Smooth muscle cell (in vitro differentiated cells): ENCODE data around the gene KCNC3. TPM values are rescaled to one million over a fixed set of nuclear protein-coding genes. Genes with fewer than 3 reads are reported as not detected.

Experiments used
- DNase-seq: peaks from one replicate; lab custom pipeline; 2025; ENCODE audit not compliant: unreplicated experiment; lab: John Stamatoyannopoulos, UW
- H2AFZ ChIP-seq: fragments of 200-600 bp; sonication (generic); 2 replicates; pipeline ENCODE4 v1.6.0; 2016; ENCODE audit warnings: antibody characterized with exemption, low read depth, mild to moderate bottlenecking
- H3F3A ChIP-seq: fragments of 200-600 bp; sonication (generic); 2 replicates; pipeline ENCODE4 v1.6.0; 2017; ENCODE audit warnings: antibody characterized with exemption, low read depth
- H3K27ac ChIP-seq: fragments of 200-600 bp; sonication (generic); 2 replicates; pipeline ENCODE4 v1.5.1; 2016; ENCODE audit warnings: low read depth, mild to moderate bottlenecking
- H3K27me3 ChIP-seq: fragments of 200-600 bp; sonication (generic); 2 replicates; pipeline ENCODE4 v1.6.1; 2016; ENCODE audit warnings: low read depth, mild to moderate bottlenecking
- H3K36me3 ChIP-seq: fragments of 200-600 bp; sonication (generic); 2 replicates; pipeline ENCODE4 v1.5.1; 2016; ENCODE audit warnings: low read depth
- H3K4me1 ChIP-seq: fragments of 200-600 bp; sonication (generic); 2 replicates; pipeline ENCODE4 v1.5.1; 2016; ENCODE audit warnings: low read depth
- H3K4me2 ChIP-seq: fragments of 200-600 bp; sonication (generic); 2 replicates; pipeline ENCODE4 v1.6.0; 2016; ENCODE audit warnings: mild to moderate bottlenecking
- H3K4me3 ChIP-seq: fragments of 200-600 bp; sonication (generic); 2 replicates; pipeline ENCODE4 v1.5.1; 2016; ENCODE audit warnings: mild to moderate bottlenecking
- H3K79me2 ChIP-seq: fragments of 200-600 bp; sonication (generic); 2 replicates; pipeline ENCODE4 v1.6.0; 2016; ENCODE audit warnings: low read depth, mild to moderate bottlenecking
- H3K9ac ChIP-seq: fragments of 200-600 bp; sonication (generic); 2 replicates; pipeline ENCODE4 v1.6.0; 2016; ENCODE audit warnings: low read depth
- H3K9me3 ChIP-seq: fragments of 200-600 bp; sonication (generic); replicated peaks from 2 replicates; pipeline ENCODE4 v1.5.1; 2016; ENCODE audit warnings: low read depth
- H4K20me1 ChIP-seq: fragments of 200-600 bp; sonication (generic); 2 replicates; pipeline ENCODE4 v1.6.0; 2016; ENCODE audit warnings: low read depth
- WGBS: methylation state at CpG from one replicate; pipeline ENCODE4 v1.1.7; 2016; ENCODE audit warnings: low lambda C conversion rate; 5-methylcytosine and 5-hydroxymethylcytosine counted together
- polyA plus RNA-seq: library from polyadenylated mRNA; unstranded; fragments of >200 nt; fragmentation: Nextera tagmentation; extraction: Ambion mirVana; gene quantifications from 2 replicates; pipeline ENCODE4 v1.2.1, GENCODE V29; 2016
- total RNA-seq: library from RNA; depleted of rRNA; stranded (reverse); fragments of >200 nt; gene quantifications from 2 replicates; pipeline ENCODE4 v1.2.3, GENCODE V29; 2014
- TF ChIP-seq, protein P1 (sequence below): fragments of 200-600 bp; sonication (generic); IDR thresholded peaks from 2 replicates; pipeline ENCODE4 v1.5.1; 2017; ENCODE audit warnings: borderline replicate concordance, mild to moderate bottlenecking, antibody characterized with exemption; ENCODE audit not compliant: insufficient read depth, poor library complexity, severe bottlenecking

KCNC3 gene
- total and polyA plus RNA-seq, 2 experiments from 2014 or later: 0.46 to 1.4 TPM

DNA sequence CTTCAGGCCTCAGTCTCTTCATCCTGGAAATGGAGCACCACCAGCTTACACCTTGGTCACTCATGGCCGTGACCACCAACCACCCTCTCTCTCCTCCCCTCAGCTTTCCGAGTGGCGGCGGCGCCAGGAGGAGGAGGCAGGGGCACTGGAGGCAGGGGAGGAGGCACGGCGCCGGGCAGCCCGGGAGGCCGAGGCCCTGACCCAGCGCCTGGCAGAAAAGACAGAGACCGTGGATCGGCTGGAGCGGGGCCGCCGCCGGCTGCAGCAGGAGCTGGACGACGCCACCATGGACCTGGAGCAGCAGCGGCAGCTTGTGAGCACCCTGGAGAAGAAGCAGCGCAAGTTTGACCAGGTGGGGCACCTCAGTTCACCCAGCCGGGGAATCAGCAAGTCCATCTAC, 47.7 kb downstream of the KCNC3 start:
- Histone ChIP-seq H3F3A (no peaks in the 10 kb centered on the region), H3K4me3 (no peak overlapping the region), H3K27me3 (no peaks in the 10 kb centered on the region), H4K20me1 (no peaks in the 10 kb centered on the region), H3K9me3 (peaks cover 12% of the 10 kb centered on the region), H2AFZ (no peak overlapping the region), H3K4me1 (no peaks in the 10 kb centered on the region), H3K9ac (no peak overlapping the region), H3K4me2 (no peak overlapping the region), H3K36me3 (no peaks in the 10 kb centered on the region), H3K79me2 (no peaks in the 10 kb centered on the region), H3K27ac (no peak overlapping the region)
- 91% methylated on average over 15 of the region's 22 CpGs for WGBS
- TF ChIP-seq, protein P1, sequence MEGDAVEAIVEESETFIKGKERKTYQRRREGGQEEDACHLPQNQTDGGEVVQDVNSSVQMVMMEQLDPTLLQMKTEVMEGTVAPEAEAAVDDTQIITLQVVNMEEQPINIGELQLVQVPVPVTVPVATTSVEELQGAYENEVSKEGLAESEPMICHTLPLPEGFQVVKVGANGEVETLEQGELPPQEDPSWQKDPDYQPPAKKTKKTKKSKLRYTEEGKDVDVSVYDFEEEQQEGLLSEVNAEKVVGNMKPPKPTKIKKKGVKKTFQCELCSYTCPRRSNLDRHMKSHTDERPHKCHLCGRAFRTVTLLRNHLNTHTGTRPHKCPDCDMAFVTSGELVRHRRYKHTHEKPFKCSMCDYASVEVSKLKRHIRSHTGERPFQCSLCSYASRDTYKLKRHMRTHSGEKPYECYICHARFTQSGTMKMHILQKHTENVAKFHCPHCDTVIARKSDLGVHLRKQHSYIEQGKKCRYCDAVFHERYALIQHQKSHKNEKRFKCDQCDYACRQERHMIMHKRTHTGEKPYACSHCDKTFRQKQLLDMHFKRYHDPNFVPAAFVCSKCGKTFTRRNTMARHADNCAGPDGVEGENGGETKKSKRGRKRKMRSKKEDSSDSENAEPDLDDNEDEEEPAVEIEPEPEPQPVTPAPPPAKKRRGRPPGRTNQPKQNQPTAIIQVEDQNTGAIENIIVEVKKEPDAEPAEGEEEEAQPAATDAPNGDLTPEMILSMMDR: no peak
- DNase-seq: no peak

DNA sequence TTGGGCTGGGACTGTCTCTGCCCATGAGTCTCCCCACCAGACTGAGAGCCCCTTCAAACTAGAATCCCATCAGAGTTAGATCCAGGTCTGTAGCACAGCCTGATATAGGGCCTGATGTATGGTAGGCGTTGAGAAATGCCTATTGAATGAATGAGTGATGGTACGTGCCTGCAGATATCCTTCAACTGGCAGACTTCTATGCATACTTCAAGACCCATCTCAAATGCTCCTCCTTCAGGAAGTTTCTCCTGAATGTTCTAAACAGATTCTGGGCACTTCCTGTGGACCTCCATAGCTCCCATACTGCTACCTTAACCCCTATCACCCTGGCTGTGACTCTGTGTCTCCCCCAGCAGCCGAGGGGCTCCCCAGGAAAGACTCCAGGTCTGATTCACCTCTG, 48.2 kb downstream of the KCNC3 start:
- H3K9ac ChIP-seq: no peak overlapping the region
- no peaks in the 10 kb centered on the region for H3K27me3 ChIP-seq
- no peak overlapping the region for H2AFZ ChIP-seq
- TF ChIP-seq, protein P1: no peak
- no peak overlapping the region for H3K4me3 ChIP-seq
- 85% methylated on average over 3 of the region's 3 CpGs for WGBS
- H3K9me3 ChIP-seq: peaks cover 10% of the 10 kb centered on the region
- H3K79me2 ChIP-seq: no peaks in the 10 kb centered on the region
- no peaks in the 10 kb centered on the region for H4K20me1 ChIP-seq
- H3K4me2 ChIP-seq: no peak overlapping the region
- no peaks in the 10 kb centered on the region for H3K36me3 ChIP-seq
- no peak for DNase-seq
- H3K4me1 ChIP-seq: no peaks in the 10 kb centered on the region
- H3K27ac ChIP-seq: no peak overlapping the region
- H3F3A ChIP-seq: no peaks in the 10 kb centered on the region

DNA sequence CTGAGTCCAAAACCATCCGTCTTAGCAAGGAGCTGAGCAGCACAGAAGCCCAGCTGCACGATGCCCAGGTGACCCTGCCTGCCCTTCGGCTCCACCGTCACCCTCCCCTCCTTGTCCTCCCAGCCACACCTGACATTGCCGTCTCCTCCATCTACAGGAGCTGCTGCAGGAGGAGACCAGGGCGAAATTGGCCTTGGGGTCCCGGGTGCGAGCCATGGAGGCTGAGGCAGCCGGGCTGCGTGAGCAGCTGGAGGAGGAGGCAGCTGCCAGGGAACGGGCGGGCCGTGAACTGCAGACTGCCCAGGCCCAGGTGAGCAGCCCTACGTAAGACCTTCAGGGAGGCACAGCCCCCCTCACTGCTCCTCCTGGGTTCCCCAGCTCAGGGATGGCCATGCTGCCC, 49.1 kb downstream of the KCNC3 start:
- H3K9me3 ChIP-seq: peaks cover under 1% of the 10 kb centered on the region
- no peak overlapping the region for H3K4me3 ChIP-seq
- TF ChIP-seq, protein P1: no peak
- H3K4me2 ChIP-seq: no peak overlapping the region
- no peaks in the 10 kb centered on the region for H4K20me1 ChIP-seq
- H3K4me1 ChIP-seq: no peaks in the 10 kb centered on the region
- no peak overlapping the region for H2AFZ ChIP-seq
- DNase-seq: no peak
- no peaks in the 10 kb centered on the region for H3K27me3 ChIP-seq
- no peak overlapping the region for H3K9ac ChIP-seq
- H3K27ac ChIP-seq: no peak overlapping the region
- no peaks in the 10 kb centered on the region for H3K79me2 ChIP-seq
- 95% methylated on average over 14 of the region's 14 CpGs for WGBS
- no peaks in the 10 kb centered on the region for H3K36me3 ChIP-seq
- no peaks in the 10 kb centered on the region for H3F3A ChIP-seq

DNA sequence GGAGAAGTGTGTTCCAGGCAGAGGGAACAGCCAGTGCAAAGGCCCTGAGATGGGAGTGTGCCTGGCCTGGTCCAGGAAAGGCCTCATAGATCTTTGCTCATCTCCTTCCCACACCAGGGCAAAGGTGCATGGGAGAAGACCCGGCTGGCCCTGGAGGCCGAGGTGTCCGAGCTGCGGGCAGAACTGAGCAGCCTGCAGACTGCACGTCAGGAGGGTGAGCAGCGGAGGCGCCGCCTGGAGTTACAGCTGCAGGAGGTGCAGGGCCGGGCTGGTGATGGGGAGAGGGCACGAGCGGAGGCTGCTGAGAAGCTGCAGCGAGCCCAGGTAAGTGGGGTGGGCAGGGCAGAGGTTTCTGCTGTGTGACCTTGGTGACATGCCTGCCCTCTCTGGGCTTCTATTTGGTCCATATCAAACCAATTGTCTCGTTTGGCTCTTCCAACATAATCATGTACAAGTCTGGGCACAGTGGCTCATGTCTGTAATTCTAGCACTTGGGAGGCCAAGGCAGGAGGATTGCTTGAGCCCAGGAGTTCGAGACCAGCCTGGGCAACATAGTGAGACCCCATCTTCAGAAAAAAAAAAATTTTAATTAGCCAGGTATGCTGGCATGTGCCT, 51.1 kb downstream of the KCNC3 start:
- H3K4me1 ChIP-seq: no peaks in the 10 kb centered on the region

More for the DNA sequence above, 51.1 kb downstream of the KCNC3 start:
- H3K4me2 ChIP-seq: no peak overlapping the region
- H3K79me2 ChIP-seq: no peaks in the 10 kb centered on the region
- no peaks in the 10 kb centered on the region for H3K9me3 ChIP-seq
- no peak overlapping the region for H2AFZ ChIP-seq
- no peaks in the 10 kb centered on the region for H3K36me3 ChIP-seq
- H3K27me3 ChIP-seq: no peaks in the 10 kb centered on the region
- H3K9ac ChIP-seq: no peak overlapping the region
- WGBS: 93% methylated on average over 14 of the region's 14 CpGs
- H3F3A ChIP-seq: no peaks in the 10 kb centered on the region
- TF ChIP-seq, protein P1: no peak
- DNase-seq: no peak
- no peak overlapping the region for H3K27ac ChIP-seq
- no peaks in the 10 kb centered on the region for H4K20me1 ChIP-seq
- no peak overlapping the region for H3K4me3 ChIP-seq
